ENCODE results near the gene SMYD3.
"Not testable (repeated sequence)": the region's sequence is repeated elsewhere in the genome, so short reads cannot be mapped to it uniquely, and the experiment has no call there.

Gene SMYD3

GRCh38 chr1:246415028-246415427 is 92.1 kb downstream of the SMYD3 start:
- DNase-seq, result no peak

GRCh38 chr1:246413430-246413829 is 93.6 kb downstream of the SMYD3 start:
- DNase-seq, result no peak

DNA sequence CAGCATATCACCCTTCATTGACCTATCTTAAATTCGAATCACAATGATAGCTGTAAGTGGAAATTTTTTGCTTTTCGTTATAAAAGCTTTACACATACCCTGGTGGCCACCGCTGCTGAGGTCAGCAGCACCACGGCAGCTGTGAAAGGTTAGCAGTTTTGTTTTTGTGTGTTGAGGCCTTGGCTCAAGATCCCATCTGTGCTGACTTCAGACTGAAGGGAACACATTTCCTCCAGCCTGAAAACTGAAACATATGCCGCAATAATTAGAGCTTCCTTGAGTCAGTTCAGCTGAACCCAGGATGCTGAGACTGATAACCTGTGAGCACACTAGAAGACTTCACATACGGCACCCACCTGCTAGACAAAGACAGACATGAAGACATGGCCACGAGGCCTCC is 103.0 kb downstream of the SMYD3 start:
- DNase-seq, result no peak

- no peak for DNase-seq
These were observed 108.8 kb downstream of the SMYD3 start for GRCh38 chr1:246398126-246398813.

- no peak for DNase-seq
These were observed 110.0 kb downstream of the SMYD3 start for GRCh38 chr1:246397046-246397445.

- DNase-seq, result no peak
These were observed 110.8 kb downstream of the SMYD3 start for GRCh38 chr1:246396322-246396721.

GRCh38 chr1:246394121-246394520 is 113.0 kb downstream of the SMYD3 start:
- DNase-seq, result no peak

DNA sequence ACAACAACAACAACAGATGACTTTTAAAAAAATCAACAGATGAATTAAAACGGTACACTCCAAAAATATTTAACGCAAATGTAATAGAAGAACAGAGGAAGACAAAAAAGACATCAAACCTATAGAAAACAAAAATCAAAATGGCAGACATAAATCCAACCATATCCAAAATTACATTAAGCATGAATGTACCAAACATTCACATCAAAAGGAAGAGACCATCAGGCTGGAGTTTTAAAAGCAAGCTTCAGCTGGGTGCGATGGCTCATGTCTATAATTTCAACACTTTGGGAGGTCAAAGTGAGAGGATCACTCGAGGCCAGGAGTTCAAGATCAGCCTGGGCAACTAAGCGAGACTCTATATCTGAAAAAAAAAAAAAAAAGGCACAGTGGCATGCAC is 116.2 kb downstream of the SMYD3 start:
- DNase-seq, result no peak

DNA sequence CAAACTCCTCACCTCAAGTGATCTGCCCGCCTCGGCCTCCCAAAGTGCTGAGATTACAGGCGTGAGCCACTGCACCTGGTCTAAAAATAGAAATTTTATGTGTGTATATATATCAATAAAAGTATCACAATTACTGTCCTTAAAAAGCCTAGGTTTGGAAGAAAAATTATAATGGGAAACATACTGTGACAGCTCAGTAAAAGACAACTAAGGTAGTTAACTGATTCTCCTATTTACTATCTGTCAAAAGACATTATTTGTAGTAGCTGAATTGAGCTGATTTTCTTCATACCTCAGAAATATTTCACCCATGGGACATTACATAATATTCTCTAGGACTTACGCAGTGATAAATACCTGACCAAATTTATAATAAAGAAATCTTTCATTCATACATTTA is 122.5 kb downstream of the SMYD3 start:
- no peak for DNase-seq

DNA sequence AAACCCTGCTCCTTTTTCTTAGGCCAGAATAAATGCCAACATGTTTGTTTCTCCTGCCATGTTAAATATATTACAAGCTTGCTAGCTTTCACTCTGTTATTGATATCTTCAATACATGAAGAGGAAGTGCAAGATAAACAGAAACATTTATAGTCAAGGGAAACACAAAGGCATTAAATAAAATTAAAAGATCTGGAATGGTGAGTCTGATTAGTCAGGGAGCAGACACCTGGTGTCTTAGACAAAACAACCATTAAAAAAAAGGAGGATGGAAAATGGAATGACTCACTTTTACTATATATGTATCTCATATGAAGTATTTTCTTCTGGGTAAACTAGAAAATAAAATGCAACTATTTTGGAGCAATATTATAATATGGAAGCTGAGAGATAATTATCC is 123.3 kb downstream of the SMYD3 start:
- DNase-seq, result no peak

DNA sequence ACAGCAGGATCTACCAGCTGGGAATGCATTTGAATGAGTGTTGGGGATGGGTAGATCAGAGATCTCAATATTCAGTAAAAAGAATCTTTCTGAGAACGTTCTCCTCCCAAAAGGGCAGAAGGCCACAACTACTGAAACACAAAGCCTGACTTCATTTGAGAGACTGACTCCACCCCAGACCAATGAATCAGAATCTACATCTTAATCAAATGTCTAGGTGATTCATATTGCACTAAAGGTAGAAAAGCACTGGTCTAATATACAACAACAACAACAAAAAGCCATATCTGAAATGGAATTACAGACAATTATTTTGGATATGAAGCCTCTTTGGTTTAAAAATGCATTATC is 123.9 kb downstream of the SMYD3 start:
- no peak for DNase-seq

DNA sequence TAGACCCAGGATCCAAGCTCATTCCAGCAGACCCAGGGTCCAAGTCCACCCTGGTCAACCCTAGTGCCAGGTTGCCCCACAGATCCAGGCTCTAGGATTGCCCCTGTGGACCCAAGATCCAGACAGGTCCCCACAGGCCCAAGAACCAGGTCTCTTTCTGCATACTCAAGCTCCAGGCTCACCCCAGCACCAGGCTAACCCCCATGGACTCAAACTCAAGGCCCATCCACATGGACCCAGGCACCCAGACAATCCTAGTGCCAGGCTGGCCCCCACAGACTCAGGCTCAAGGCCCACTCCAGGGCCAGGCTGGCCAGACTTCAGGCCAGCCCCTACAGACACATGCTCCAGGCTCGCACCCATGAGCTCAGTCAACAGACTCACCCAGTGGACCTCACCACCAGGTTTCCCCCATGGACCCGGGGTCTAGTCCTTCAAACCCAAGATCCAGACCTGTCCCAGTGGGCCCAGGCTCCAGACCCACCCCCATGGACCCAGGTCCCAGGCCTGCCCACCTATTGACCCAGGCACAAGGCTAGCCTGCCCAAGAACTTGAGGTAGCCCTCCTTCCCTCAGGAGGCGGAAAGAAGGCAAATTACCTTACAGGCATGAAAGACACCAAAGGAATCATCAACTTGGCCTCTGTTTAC is 124.4 kb downstream of the SMYD3 start:
- no peak for DNase-seq

- no peak for DNase-seq
These were observed 125.6 kb downstream of the SMYD3 start for GRCh38 chr1:246381452-246381851.

DNA sequence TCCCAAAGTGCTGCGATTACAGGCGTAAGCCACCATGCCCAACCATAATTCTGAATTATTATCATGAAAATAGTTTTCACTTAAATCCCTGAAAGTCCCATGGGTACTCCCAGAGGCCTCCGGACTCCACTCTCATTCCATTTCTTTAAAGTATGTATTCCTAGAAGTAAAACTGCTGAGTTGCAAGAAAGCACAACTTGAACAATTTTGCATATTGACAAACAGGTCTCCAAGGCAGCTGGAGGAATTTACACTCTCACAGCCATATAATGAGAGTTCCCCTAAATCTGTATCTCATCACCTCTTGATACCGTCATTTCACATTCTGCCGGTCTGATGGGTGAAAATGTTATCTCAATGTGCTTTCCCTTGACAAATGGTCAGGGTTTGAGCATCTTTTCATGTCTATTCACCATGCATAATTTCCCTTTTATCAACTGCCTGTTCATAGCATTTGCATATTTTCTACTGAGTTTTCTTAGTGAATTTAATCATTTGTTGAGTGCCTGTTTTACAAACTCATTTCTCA is 129.4 kb downstream of the SMYD3 start:
- DNase-seq, result no peak

GRCh38 chr1:246373828-246374569 is 133.1 kb downstream of the SMYD3 start:
- DNase-seq, result no peak

GRCh38 chr1:246372559-246372958 is 134.5 kb downstream of the SMYD3 start:
- DNase-seq, result no peak

- DNase-seq, result no peak
These were observed 140.0 kb downstream of the SMYD3 start for GRCh38 chr1:246367041-246367440.

DNA sequence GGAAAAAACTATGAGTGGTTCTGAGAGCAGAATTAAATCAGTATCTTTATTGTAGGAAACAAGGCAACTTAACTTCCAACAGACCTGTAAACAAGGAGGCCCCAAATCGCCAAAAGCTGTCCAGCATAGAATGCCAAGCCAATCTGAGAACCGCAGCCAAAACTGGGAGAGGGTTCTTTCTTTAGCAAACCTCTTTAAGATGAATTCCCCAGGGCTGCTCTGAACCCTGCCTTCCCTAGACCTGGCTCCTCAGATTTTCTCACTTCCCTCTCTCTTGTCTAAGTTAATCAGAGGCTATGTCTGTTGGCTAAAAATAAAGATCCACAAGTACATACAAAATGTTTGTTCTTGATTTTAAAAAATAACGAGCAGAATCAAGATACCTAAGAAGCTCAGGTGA is 141.4 kb downstream of the SMYD3 start:
- no peak for DNase-seq

GRCh38 chr1:246364415-246364941 is 142.6 kb downstream of the SMYD3 start:
- peak; percentile 9 for DNase-seq

DNA sequence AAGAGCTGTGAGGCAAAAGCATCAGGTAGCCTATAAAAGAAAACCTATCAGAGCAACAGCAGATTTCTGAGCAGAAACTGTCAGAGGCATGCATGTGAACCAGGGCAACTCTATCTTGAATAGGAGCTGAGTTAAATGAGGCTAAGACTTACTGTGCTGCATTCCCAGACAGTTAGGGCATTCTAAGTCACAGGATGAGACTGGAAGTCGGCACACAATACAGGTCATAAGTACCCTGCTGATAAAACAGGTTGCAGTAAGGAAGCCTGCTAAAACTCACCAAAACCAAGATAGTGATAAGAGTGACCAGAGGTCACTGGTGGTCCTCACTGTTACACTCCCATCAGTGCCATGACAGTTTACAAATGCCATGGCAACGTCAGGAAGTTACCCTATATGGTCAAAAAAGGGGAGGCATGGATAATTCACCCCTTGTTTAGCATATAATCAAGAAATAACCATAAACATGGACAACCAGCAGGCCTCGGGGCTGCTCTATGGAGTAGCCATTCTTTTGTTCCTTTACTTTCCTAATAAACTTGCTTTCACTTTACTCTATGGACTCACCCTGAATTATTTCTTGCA is 150.0 kb downstream of the SMYD3 start:
- DNase-seq, result not testable (repeated sequence)

DNA sequence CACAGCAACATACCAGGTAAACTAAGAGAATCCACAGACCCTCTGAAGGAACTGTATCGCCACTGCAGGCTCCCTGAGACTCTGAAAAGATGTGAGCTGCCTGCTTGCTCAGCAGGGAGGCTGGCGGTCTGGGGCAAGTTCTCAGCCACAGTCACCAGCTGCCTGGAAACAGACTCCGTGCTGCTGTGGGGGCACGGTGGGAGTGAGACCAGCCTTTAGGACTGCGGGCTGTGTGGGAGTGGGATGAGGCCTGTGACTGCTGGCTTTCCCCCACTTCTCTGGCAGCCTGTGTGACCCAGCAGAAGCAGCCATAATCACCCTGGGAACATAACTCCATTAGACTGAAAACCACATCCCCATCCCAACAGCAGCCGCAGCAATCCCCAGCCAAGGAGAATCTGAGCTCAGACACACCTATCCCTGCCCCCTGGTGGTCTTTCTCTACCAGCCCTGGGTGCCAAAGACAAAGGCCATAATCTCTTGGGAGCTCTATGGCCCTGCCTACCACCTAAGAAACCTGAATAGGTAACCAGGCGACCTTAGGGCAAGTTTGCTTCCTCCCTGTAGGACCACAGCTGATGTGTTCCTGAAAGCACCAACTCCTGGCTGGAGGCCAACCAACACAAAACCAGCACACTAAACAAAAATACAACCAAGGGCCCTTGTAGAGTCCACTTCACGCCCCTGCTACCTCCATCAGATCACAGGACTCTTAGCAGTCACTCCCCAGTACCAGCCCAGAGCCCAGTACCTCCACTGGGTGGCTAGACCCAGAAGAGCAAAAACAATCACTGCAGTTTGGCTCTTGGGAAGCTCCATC is 151.5 kb downstream of the SMYD3 start:
- no peak for DNase-seq

DNA sequence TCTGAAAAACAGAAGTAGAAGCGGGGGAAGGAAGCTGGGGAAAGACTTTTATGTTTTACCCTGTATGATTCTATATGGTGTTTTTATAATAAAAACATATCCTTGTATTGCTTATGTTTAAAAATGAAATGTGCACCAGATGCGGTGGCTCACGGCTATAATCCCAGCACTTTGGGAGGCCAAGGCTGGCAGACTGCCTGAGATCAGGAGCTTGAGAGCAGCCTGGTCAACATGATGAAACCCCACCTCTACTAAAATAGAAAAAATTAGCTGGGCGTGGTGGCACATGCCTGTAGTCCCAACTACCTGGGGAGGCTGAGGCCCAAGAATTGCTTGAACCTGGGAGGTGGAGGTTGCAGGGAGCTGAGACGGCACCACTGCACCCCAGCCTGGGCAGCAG is 155.4 kb downstream of the SMYD3 start:
- no peak for DNase-seq
